ENCODE measurements around the gene PDLIM5.

Gene PDLIM5

DNA sequence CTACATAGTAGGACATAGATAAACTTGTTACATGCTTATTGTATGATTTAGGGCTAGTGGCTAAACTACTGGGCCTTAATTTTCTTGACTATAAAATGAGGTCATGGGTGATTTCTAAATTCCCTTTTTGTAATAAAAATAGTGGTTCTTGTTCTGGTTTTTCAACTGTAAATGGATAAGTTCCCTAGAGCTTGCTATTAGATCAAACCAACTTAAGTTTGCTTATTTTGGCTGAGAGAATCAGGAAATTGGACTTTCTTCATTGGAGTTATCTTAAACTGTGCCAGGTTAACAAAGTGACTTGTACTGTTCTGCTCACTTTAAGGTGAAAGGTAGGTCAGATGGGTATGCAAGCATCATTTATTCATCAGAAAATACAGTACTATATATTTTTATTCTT lies 78.3 kb downstream of the PDLIM5 start:
- Mint-ChIP-seq H3K27me3 (no peaks in the 10 kb centered on the region), H3K27ac (no peak overlapping the region), H3K4me1 (ENCODE audit: low read depth) (peaks cover 7% of the 10 kb centered on the region), H3K9me3 (no peaks in the 10 kb centered on the region), H3K4me3 (no peak overlapping the region), H3K36me3 (ENCODE audit: low read depth) (peaks cover 6% of the 10 kb centered on the region)
- DNase-seq = no peak

DNA sequence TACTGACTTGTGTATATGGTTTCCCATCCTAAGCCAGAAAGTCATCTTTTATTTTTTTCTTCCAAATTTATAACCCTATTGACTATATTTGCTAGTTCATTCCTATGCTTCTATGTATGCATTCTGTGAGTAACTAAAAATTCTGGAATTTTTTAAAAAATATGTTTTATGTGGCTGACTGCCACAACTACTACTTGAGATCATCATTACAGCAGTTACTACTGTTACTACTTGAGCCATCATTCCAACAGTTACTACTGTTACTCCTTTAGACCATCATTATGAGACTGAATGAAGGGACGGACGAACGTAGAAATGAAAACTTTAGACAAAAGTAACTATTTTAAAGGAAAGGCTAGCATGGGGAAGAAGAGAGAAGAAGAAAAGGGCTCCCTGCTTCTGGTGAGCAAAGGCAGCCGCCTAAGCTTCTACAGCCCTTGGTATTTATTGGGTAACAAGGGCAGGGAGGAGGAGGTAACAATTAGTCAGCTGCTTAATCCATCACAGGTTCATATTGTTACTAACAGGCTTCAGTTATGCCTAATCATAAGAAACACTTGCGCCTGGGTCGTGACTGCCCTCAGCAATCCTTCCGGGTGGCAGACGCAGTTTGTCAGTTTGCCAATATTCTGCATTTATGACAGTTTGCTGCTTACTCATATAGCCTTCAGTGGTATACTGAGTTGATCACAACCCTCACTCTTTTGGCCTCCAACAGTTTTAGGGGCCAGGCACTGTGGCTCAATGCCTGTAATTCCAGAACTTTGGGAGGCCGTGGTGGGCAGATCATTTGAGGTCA lies 80.4 kb downstream of the PDLIM5 start:
- Mint-ChIP-seq H3K4me1 (ENCODE audit: low read depth) (peaks cover 3% of the 10 kb centered on the region), H3K4me3 (no peak overlapping the region), H3K27me3 (no peaks in the 10 kb centered on the region), H3K36me3 (ENCODE audit: low read depth) (peaks cover 3% of the 10 kb centered on the region), H3K27ac (no peak overlapping the region), H3K9me3 (no peaks in the 10 kb centered on the region)
- no peak for DNase-seq

DNA sequence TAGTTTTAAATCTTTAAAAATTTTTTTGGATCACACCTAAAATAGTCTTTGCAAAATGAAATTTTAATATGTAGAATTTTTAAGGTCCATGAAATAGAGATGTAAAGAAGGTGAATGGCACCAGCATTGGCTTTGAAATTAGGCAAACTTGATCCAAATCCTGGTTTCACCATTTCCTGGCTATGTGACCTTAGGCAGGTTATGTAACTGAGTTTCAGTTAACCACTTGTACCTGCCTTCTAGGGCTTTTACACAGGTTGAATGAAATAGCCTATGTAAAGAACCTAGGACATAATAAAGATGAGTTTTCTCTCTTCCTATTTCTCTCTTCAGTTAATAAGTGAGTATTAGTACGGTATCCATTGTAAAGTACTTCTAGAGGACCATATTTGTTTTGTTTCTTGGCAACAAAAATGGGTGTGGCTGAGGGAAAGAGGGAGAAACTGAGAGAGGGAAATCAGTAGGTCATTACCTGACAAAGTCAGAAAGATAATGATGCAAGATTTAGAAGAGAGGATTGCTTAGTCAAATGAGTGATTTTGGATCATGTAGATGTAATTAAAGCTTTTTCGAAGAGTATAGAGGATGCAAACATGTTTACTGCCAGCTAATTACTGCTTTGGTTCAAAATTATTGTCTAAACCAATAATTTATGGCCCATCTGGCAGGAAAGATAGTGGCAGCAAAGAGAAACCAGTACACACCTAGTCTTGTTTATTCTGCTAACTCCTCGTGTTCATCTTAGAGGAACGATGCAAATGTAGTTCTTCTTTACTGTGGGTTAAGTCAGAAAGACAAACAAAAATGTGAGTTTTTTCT lies 81.9 kb downstream of the PDLIM5 start:
- DNase-seq = no peak
- H3K27ac Mint-ChIP-seq = no peak overlapping the region

DNA sequence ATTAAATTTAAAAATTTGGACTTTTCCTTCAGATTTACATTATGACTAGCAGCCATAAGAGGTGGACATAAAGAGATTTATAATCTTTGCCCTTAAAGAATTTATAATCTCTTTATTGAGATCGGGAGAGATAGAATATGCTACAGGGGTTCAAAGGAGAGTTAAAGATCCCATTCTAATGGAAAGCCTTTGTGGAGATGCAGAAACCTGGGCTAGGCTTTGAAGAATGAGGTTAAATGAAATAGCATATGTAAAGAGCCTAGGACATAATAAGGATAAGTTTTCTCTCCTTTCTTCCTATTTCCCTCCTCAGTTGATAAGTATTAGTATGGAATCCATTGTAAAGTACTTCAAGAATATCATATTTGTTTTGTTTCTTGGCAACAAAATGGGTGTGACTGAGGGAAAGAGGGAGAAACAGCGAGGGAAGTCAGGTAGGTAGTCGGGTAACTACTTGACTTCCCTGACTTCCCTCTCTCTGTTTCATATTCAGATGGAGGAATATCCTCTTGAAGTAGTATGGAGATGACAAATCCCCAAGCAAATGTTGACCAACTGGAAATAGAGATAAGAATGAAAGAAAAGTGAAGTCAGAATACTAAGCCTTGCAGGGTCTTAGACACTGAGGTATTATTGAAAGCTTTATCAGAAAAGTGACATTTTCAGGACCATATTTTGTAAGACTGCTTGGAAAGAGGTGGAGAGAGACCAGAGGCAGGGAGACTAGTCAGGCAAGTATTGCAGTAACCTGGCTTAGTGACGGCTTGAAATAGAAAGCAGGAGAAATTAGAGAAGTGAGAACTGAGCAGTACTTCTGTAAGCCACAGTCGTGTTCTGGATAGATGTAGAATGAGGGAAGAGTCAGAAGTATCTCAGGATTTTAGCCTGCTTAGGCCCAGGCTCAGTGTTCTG lies 82.9 kb downstream of the PDLIM5 start:
- DNase-seq = no peak
- H3K27me3 Mint-ChIP-seq = no peaks in the 10 kb centered on the region
- no peaks in the 10 kb centered on the region for H3K36me3 Mint-ChIP-seq (ENCODE audit: low read depth)
- H3K4me1 Mint-ChIP-seq (ENCODE audit: low read depth) = peaks cover 3% of the 10 kb centered on the region
- H3K27ac Mint-ChIP-seq = no peak overlapping the region
- no peak overlapping the region for H3K4me3 Mint-ChIP-seq
- no peaks in the 10 kb centered on the region for H3K9me3 Mint-ChIP-seq

More for the DNA sequence above, 81.9 kb downstream of the PDLIM5 start:
- Mint-ChIP-seq H3K4me1 (ENCODE audit: low read depth) (peaks cover 3% of the 10 kb centered on the region), H3K36me3 (ENCODE audit: low read depth) (no peaks in the 10 kb centered on the region), H3K9me3 (no peaks in the 10 kb centered on the region), H3K27me3 (no peaks in the 10 kb centered on the region), H3K4me3 (no peak overlapping the region)

DNA sequence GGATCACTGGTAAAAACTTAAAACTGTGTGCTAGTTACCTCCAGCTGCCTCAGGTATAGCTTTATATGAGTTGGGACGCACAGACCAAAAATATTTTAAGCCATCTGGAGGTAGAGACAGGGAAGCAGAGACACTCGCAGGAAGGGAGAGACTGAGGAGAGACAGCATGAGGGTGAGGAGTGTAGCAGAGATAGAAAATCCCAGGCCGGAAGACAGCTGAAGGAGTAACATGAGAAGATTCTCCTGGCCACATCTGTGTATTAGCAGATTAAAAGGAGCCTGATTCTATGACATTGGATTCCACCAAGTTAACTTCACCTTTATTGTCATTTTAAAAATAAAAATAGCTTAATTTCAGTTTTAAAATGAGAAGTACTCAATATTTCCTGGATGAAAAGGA lies 84.3 kb downstream of the PDLIM5 start:
- no peak overlapping the region for H3K27ac Mint-ChIP-seq
- no peak for DNase-seq
- no peak overlapping the region for H3K4me3 Mint-ChIP-seq
- H3K27me3 Mint-ChIP-seq = no peaks in the 10 kb centered on the region
- H3K9me3 Mint-ChIP-seq = no peaks in the 10 kb centered on the region
- no peaks in the 10 kb centered on the region for H3K36me3 Mint-ChIP-seq (ENCODE audit: low read depth)
- H3K4me1 Mint-ChIP-seq (ENCODE audit: low read depth) = peaks cover 5% of the 10 kb centered on the region

DNA sequence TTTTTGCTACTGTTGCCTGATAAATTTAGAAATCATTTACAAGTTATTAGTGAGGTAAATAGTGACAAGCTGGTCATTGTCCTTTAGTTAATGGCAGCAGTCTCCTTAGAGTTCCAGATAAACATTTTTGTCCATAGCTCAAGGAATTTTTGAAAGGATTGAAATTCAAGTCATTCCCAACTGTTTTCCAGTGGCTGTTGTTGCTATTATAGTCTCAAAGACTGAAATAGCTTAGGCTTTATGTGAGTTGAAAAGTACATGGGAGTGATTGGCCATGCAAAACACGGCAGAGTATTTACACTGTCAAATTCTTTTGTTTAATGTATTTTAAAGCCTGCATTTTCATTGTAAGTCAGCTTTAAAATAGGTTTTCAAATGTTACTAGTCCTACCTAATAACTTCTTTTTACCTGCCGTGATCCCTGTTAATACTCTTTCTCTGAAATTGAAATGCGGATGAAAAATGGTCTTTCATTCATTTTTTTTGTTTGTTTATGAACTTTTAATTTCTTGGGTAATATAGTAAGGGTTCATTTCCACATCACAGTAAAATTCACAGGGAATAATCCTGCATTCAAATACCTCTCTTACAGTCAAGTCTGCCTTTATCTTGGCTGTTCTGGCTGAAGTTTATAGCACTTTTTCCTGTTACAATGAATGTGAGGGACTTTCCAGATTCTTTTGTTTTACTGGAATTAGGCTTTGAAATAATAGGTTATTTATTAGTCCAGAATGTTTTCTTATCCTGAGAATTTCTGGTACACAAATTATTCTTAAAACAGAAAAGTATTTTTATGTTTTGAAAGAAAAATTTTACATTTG lies 85.1 kb downstream of the PDLIM5 start:
- Mint-ChIP-seq H3K9me3 (no peaks in the 10 kb centered on the region), H3K4me1 (ENCODE audit: low read depth) (peaks cover 5% of the 10 kb centered on the region), H3K27ac (no peak overlapping the region), H3K4me3 (no peak overlapping the region), H3K36me3 (ENCODE audit: low read depth) (no peaks in the 10 kb centered on the region), H3K27me3 (no peaks in the 10 kb centered on the region)
- no peak for DNase-seq

DNA sequence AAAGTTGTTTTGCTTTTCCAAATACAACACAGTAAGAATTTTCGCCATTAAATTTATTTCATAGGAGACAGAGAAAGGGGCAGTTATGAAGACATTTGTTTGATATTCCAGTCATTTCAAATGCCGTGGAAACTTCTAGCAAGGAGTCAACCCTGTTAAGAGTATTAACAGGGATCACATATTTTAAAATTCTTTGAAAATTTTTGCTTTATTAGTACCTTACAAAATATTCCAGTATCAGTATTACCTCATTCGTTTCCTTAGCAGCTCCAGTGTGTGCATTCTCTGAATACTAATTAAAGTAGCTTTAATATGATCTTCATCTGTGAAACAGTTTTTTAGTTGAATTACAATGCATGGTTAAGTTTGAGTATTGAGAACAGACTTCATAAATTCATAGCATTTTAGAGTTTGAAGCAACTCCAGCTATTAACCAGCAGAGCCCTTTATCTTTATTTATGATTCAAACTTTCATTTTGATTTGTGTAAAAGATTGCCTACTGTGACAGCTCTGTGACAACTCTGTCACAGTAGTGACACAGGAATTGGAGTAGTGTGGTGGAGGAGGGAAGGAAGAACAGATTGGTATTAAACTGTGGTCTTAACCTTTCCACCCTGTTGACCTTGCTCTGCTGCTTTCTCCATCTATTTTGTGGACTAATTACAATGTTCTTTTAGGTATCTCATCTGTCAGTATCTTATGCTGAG lies 86.3 kb downstream of the PDLIM5 start:
- H3K9me3 Mint-ChIP-seq = no peaks in the 10 kb centered on the region
- DNase-seq = no peak
- no peak overlapping the region for H3K4me3 Mint-ChIP-seq
- no peak overlapping the region for H3K27ac Mint-ChIP-seq
- peaks cover 5% of the 10 kb centered on the region for H3K4me1 Mint-ChIP-seq (ENCODE audit: low read depth)
- no peaks in the 10 kb centered on the region for H3K36me3 Mint-ChIP-seq (ENCODE audit: low read depth)
- no peaks in the 10 kb centered on the region for H3K27me3 Mint-ChIP-seq

DNA sequence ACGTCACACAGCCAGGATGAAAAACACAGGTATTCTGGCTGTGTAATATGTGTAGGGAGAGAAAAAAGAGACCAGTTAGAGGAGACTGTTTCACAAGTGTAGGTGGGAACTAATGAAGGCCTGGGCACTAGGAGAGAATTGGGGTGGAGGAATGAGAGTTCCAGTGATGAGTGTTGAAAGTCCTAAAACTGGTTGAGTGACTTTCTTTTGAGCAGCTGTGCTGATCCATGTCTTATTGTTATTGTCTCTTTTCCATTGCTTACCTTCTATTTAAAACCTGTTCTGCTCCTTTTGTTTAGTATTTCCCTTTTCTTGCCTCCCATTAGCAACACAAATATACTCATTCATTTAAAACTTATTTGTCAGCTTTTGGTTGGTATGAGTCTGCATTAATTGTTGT lies 88.7 kb downstream of the PDLIM5 start:
- Mint-ChIP-seq H3K27ac (no peak overlapping the region), H3K4me1 (ENCODE audit: low read depth) (peaks cover 7% of the 10 kb centered on the region), H3K9me3 (no peaks in the 10 kb centered on the region), H3K4me3 (no peak overlapping the region), H3K27me3 (no peaks in the 10 kb centered on the region), H3K36me3 (ENCODE audit: low read depth) (no peaks in the 10 kb centered on the region)
- DNase-seq = no peak

DNA sequence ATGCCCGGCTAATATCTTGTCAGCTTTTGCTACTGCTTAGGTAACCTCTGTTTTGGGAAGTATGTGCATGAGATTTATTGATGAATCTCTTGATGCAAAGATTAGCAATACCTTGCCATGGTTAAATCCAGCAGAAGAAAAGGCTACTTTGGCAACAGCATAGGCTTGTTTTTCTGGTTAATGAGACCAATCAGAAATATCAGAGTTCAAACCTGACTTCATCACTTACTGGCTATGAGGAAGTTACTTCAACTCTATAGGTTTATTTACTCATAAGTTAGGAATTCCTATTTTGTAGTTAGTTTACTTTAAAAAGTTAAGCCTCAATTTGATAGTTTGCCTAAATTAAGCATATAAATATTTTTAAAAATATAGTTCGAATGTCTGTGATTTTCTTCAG lies 93.1 kb downstream of the PDLIM5 start:
- Mint-ChIP-seq H3K27ac (no peak overlapping the region), H3K4me1 (ENCODE audit: low read depth) (peaks cover 11% of the 10 kb centered on the region), H3K27me3 (no peaks in the 10 kb centered on the region), H3K4me3 (no peak overlapping the region), H3K9me3 (peaks cover 2% of the 10 kb centered on the region), H3K36me3 (ENCODE audit: low read depth) (peaks cover 6% of the 10 kb centered on the region)
- DNase-seq = no peak

DNA sequence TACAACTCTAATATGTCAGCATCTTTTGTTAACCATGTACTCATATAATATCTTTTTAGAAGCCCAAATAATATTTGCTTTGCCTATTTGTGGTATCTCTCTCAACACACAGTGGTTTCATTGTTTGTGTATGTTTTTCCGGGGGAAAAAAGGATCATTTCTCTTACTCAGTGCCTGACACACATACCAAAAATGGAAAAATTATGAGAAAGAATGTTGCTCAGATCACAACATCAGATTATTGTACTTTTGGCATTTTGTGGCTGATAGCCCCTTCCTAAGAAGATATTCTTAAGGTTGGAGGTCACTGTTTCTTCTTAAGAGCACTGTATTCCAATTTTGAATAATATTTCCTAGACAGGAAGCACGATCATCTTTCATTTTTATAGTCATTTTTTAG lies 93.6 kb downstream of the PDLIM5 start:
- no peak for DNase-seq
- H3K36me3 Mint-ChIP-seq (ENCODE audit: low read depth) = peaks cover 6% of the 10 kb centered on the region
- no peak overlapping the region for H3K4me3 Mint-ChIP-seq
- no peak overlapping the region for H3K27ac Mint-ChIP-seq
- H3K9me3 Mint-ChIP-seq = peaks cover 2% of the 10 kb centered on the region
- H3K27me3 Mint-ChIP-seq = no peaks in the 10 kb centered on the region
- peaks cover 10% of the 10 kb centered on the region for H3K4me1 Mint-ChIP-seq (ENCODE audit: low read depth)

DNA sequence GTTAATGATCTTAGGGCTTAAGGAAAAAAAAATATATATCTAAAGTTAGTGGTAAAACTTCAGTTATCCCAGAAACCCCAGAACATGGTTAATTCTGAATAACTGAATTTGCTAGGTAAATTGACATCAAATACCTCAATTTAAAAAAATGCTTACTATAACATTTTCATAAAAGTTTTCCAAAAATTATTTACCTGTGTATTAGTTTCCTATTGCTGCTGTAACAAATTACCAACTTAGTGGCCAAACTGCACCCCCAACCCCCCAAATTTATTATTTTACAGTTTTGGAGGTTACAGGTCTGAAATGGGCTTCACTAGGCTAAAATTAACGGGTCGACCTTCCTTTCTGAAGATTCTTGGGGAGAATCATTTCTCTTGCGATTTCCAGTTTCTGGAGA lies 95.2 kb downstream of the PDLIM5 start:
- no peak overlapping the region for H3K27ac Mint-ChIP-seq

DNA sequence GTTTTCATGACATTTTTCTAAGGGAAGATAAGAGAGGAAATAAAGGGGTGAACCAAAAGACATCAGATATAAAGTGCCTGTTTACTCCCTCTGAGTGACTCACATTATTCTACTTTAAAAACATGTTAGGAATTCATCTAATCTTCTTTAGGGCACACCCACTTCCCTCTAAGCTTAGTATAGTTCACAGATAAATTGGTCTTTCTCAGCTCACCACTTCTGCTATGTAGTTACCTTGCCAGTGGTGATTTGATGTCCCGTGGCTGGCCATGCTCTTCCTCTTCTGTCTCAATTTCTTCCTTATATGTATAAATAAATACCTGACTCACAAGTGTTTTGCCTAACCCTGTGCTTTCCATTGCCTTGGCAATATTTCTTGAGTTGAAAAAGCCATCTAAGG lies 96.8 kb downstream of the PDLIM5 start:
- DNase-seq = no peak
- peaks cover 2% of the 10 kb centered on the region for H3K9me3 Mint-ChIP-seq
- H3K27ac Mint-ChIP-seq = no peak overlapping the region
- peaks cover 6% of the 10 kb centered on the region for H3K36me3 Mint-ChIP-seq (ENCODE audit: low read depth)
- peaks cover 9% of the 10 kb centered on the region for H3K4me1 Mint-ChIP-seq (ENCODE audit: low read depth)
- H3K27me3 Mint-ChIP-seq = no peaks in the 10 kb centered on the region
- no peak overlapping the region for H3K4me3 Mint-ChIP-seq

More for the DNA sequence above, 95.2 kb downstream of the PDLIM5 start:
- DNase-seq = no peak
- Mint-ChIP-seq H3K9me3 (peaks cover 2% of the 10 kb centered on the region), H3K4me1 (ENCODE audit: low read depth) (peaks cover 9% of the 10 kb centered on the region), H3K36me3 (ENCODE audit: low read depth) (peaks cover 6% of the 10 kb centered on the region), H3K4me3 (no peak overlapping the region), H3K27me3 (no peaks in the 10 kb centered on the region)

DNA sequence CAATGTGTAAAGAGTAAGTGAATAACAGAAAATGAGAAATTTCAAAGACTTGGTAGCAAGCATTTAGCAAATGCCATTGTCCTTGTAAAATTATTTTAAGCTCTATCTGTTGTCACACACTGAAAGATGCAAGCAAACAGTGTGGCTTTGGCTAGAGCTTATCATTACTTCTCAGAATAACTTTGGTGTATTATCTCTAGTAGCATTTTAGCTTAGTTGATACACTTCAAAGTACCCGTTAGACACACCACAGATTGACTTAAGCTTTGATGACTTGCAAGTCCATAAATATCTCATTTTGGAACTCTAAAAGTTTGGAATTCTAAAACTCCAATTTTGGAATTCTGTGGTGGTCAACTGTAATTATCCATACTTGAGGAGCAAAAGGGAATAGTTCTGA lies 98.6 kb downstream of the PDLIM5 start:
- H3K27me3 Mint-ChIP-seq = no peaks in the 10 kb centered on the region
- H3K36me3 Mint-ChIP-seq (ENCODE audit: low read depth) = peaks cover 6% of the 10 kb centered on the region
- peaks cover 6% of the 10 kb centered on the region for H3K4me1 Mint-ChIP-seq (ENCODE audit: low read depth)
- peaks cover 2% of the 10 kb centered on the region for H3K9me3 Mint-ChIP-seq
- no peak overlapping the region for H3K4me3 Mint-ChIP-seq
- no peak for DNase-seq
- H3K27ac Mint-ChIP-seq = no peak overlapping the region
